GM18517 (cell line): ENCODE measurements around the gene CDKN2AIPNL.

Source experiments
- ATAC-seq: cut with Tn5 transposase; IDR thresholded peaks from one replicate; pipeline ENCODE4 v1.9.1; 2021; ENCODE audit warnings: mild to moderate bottlenecking, moderate library complexity; ENCODE audit not compliant: unreplicated experiment

Gene CDKN2AIPNL

GRCh38 chr5:134411546-134412266 is at the start of gene CDKN2AIPNL:
TSS of gene CDKN2AIPNL (minus strand) at chr5:134411881. CDS start at chr5:134411854, 27 bp downstream.
- peak; percentile 85 for ATAC-seq

GRCh38 chr5:134460551-134460950 is 48.9 kb upstream of the CDKN2AIPNL start:
- no peak for ATAC-seq

GRCh38 chr5:134459491-134459890 is 47.8 kb upstream of the CDKN2AIPNL start:
- no peak for ATAC-seq

GRCh38 chr5:134459010-134459403 is 47.3 kb upstream of the CDKN2AIPNL start:
- no peak for ATAC-seq

- ATAC-seq = no peak
Measured at GRCh38 chr5:134458234-134459009, 46.7 kb upstream of the CDKN2AIPNL start.

- no peak for ATAC-seq
Measured at GRCh38 chr5:134457801-134458200, 46.1 kb upstream of the CDKN2AIPNL start.

- ATAC-seq = no peak
Measured at GRCh38 chr5:134456825-134457224, 45.1 kb upstream of the CDKN2AIPNL start.

GRCh38 chr5:134455466-134455865 is 43.8 kb upstream of the CDKN2AIPNL start:
- no peak for ATAC-seq

GRCh38 chr5:134453016-134453415 is 41.3 kb upstream of the CDKN2AIPNL start:
- no peak for ATAC-seq

- ATAC-seq = no peak
Measured at GRCh38 chr5:134451936-134452505, 40.3 kb upstream of the CDKN2AIPNL start.

GRCh38 chr5:134451225-134451935 is 39.7 kb upstream of the CDKN2AIPNL start:
- no peak for ATAC-seq

- no peak for ATAC-seq
Measured at GRCh38 chr5:134450374-134450773, 38.7 kb upstream of the CDKN2AIPNL start.

- ATAC-seq = no peak
Measured at GRCh38 chr5:134449167-134449566, 37.5 kb upstream of the CDKN2AIPNL start.

GRCh38 chr5:134447815-134448520 is 36.3 kb upstream of the CDKN2AIPNL start:
- no peak for ATAC-seq

- peak; percentile 70 for ATAC-seq
Measured at GRCh38 chr5:134446938-134447337, 35.3 kb upstream of the CDKN2AIPNL start.

- ATAC-seq = no peak
Measured at GRCh38 chr5:134445856-134446818, 34.5 kb upstream of the CDKN2AIPNL start.

GRCh38 chr5:134444941-134445471 is 33.3 kb upstream of the CDKN2AIPNL start:
- ATAC-seq = no peak

- no peak for ATAC-seq
Measured at GRCh38 chr5:134440201-134440755, 28.6 kb upstream of the CDKN2AIPNL start.

- no peak for ATAC-seq
Measured at GRCh38 chr5:134439210-134439654, 27.6 kb upstream of the CDKN2AIPNL start.
